HEK293 (cell line): Measurements from ENCODE around the gene NISCH.

ENCODE experiments used
- CTCF ChIA-PET: fragments of 350-600 bp; formaldehyde crosslinking; extraction: SDS; loops from one replicate; lab custom pipeline; 2021; ENCODE audit warnings: antibody characterized with exemption; lab: Yijun Ruan, JAX
- POLR2A ChIA-PET: fragments of 300-600 bp; formaldehyde crosslinking; extraction: SDS; loops from one replicate; lab custom pipeline; 2020; ENCODE audit warnings: antibody characterized with exemption, inconsistent platforms; lab: Yijun Ruan, JAX
- H3K27ac ChIP-seq: fragments of 200-500 bp; sonication (Bioruptor generic); 2 replicates; pipeline ENCODE4 v1.5.1; 2014; ENCODE audit warnings: low read depth, low read length, control low read depth, inconsistent platforms; ENCODE audit errors: extremely low read depth
- H3K36me3 ChIP-seq, 2 experiments: fragments of 200-500 bp in 1 of 2; sonication (Bioruptor generic) in 1 of 2; 1 replicate in 1 of 2; 2 replicates in 1 of 2; pipeline ENCODE4 v1.5.1; 2014 to 2017; ENCODE audit warnings: inconsistent platforms in 2 of 2, low read length in 2 of 2; ENCODE audit not compliant: control insufficient read depth in 2 of 2, insufficient read depth in 1 of 2
- H3K4me1 ChIP-seq: fragments of 200-500 bp; sonication (Bioruptor generic); 2 replicates; pipeline ENCODE4 v1.5.1; 2014; ENCODE audit warnings: mild to moderate bottlenecking, low read length, inconsistent platforms; ENCODE audit not compliant: control insufficient read depth, insufficient read depth
- H3K4me3 ChIP-seq: 2 replicates; pipeline ENCODE4 v1.5.1; 2011; ENCODE audit warnings: low read depth, mild to moderate bottlenecking, control low read depth, low read length, moderate library complexity
- H3K9me3 ChIP-seq: fragments of 200-500 bp; sonication (Bioruptor generic); 2 replicates; pipeline ENCODE4 v1.5.1; 2014; ENCODE audit warnings: low read depth, low read length, inconsistent platforms; ENCODE audit not compliant: control insufficient read depth, insufficient read depth
- EGR2 ChIP-seq: fragments of 450-650 bp; formaldehyde crosslinking; IDR thresholded peaks from 2 replicates; pipeline ENCODE4 v1.5.1; 2016; ENCODE audit warnings: low read depth, missing biosample characterization, missing genetic modification characterization
- PRDM10 ChIP-seq: fragments of 450-650 bp; formaldehyde crosslinking; IDR thresholded peaks from 2 replicates; pipeline ENCODE4 v1.5.1; 2016; ENCODE audit warnings: missing biosample characterization, missing genetic modification characterization
- SCRT1 ChIP-seq: fragments of 450-650 bp; formaldehyde crosslinking; IDR thresholded peaks from 2 replicates; pipeline ENCODE4 v1.5.1; 2016; ENCODE audit warnings: missing biosample characterization, missing genetic modification characterization, borderline replicate concordance
- WT1 ChIP-seq: fragments of 450-650 bp; formaldehyde crosslinking; IDR thresholded peaks from 2 replicates; pipeline ENCODE4 v1.5.1; 2016; ENCODE audit warnings: missing biosample characterization, missing genetic modification characterization
- ZFHX2 ChIP-seq: fragments of 450-650 bp; formaldehyde crosslinking; conservative IDR thresholded peaks from 2 replicates; pipeline ENCODE4 v1.5.1; 2016; ENCODE audit warnings: missing biosample characterization, missing genetic modification characterization
- ZFP41 ChIP-seq: fragments of 450-650 bp; formaldehyde crosslinking; IDR thresholded peaks from 2 replicates; pipeline ENCODE4 v1.5.1; 2016; ENCODE audit warnings: missing biosample characterization, missing genetic modification characterization, borderline replicate concordance
- ZNF155 ChIP-seq: fragments of 450-650 bp; formaldehyde crosslinking; IDR thresholded peaks from 2 replicates; pipeline ENCODE4 v1.5.1; 2016; ENCODE audit warnings: missing biosample characterization, missing genetic modification characterization
- ZNF157 ChIP-seq: fragments of 450-650 bp; formaldehyde crosslinking; IDR thresholded peaks from 2 replicates; pipeline ENCODE4 v1.5.1; 2016; ENCODE audit warnings: missing biosample characterization, missing genetic modification characterization
- ZNF292 ChIP-seq: fragments of 450-650 bp; formaldehyde crosslinking; IDR thresholded peaks from 2 replicates; pipeline ENCODE4 v1.5.1; 2016; ENCODE audit warnings: low read depth, missing biosample characterization, missing genetic modification characterization, borderline replicate concordance
- ZNF37A ChIP-seq: fragments of 450-650 bp; IDR thresholded peaks from 2 replicates; pipeline ENCODE4 v1.5.1; 2018; ENCODE audit warnings: missing biosample characterization, missing genetic modification characterization
- ZNF398 ChIP-seq: fragments of 450-650 bp; formaldehyde crosslinking; IDR thresholded peaks from 2 replicates; pipeline ENCODE4 v1.5.1; 2017; ENCODE audit warnings: missing biosample characterization, missing genetic modification characterization
- ZNF513 ChIP-seq: fragments of 450-650 bp; IDR thresholded peaks from 2 replicates; pipeline ENCODE4 v1.5.1; 2018; ENCODE audit warnings: missing biosample characterization, missing genetic modification characterization
- ZNF530 ChIP-seq: fragments of 450-650 bp; formaldehyde crosslinking; IDR thresholded peaks from 2 replicates; pipeline ENCODE4 v1.5.1; 2016; ENCODE audit warnings: low read depth, missing biosample characterization, missing genetic modification characterization
- ZNF585B ChIP-seq: fragments of 450-650 bp; formaldehyde crosslinking; IDR thresholded peaks from 2 replicates; pipeline ENCODE4 v1.5.1; 2016; ENCODE audit warnings: missing biosample characterization, missing genetic modification characterization
- ZNF639 ChIP-seq: fragments of 450-650 bp; formaldehyde crosslinking; IDR thresholded peaks from 2 replicates; pipeline ENCODE4 v1.5.1; 2016; ENCODE audit warnings: missing biosample characterization, missing genetic modification characterization
- ZNF76 ChIP-seq: fragments of 450-650 bp; formaldehyde crosslinking; IDR thresholded peaks from 2 replicates; pipeline ENCODE4; 2016; ENCODE audit warnings: low read depth, missing biosample characterization, missing genetic modification characterization, borderline replicate concordance
- ZNF768 ChIP-seq: fragments of 450-650 bp; formaldehyde crosslinking; IDR thresholded peaks from 2 replicates; pipeline ENCODE4 v1.5.1; 2018; ENCODE audit warnings: missing biosample characterization, mild to moderate bottlenecking, missing genetic modification characterization
- ZNF776 ChIP-seq: fragments of 450-650 bp; formaldehyde crosslinking; IDR thresholded peaks from 2 replicates; pipeline ENCODE4 v1.5.0; 2017; ENCODE audit warnings: missing biosample characterization, missing genetic modification characterization, borderline replicate concordance
- ZSCAN18 ChIP-seq: fragments of 450-650 bp; formaldehyde crosslinking; IDR thresholded peaks from 2 replicates; pipeline ENCODE4 v1.5.1; 2016; ENCODE audit warnings: missing biosample characterization, missing genetic modification characterization
- ZSCAN23 ChIP-seq: fragments of 450-650 bp; formaldehyde crosslinking; IDR thresholded peaks from 2 replicates; pipeline ENCODE4 v1.5.1; 2016; ENCODE audit warnings: missing biosample characterization, missing genetic modification characterization

Gene NISCH

GRCh38 chr3:52487050-52487787, 31.8 kb downstream of the NISCH start:
- Histone ChIP-seq H3K9me3 (no peaks in the 10 kb centered on the region), H3K36me3 (peaks cover 4 to 93% of the 10 kb centered on the region in 2 experiments; a peak in 1 of 3 replicates), H3K4me3 (no peak overlapping the region), H3K4me1 (no peaks in the 10 kb centered on the region), H3K27ac (no peak overlapping the region)
- ChIA-PET CTCF (no interaction called here), POLR2A (no interaction called here)
- TF ChIP-seq EGR2 (tag by site-specific recombination) (peak; percentile 77), SCRT1 (tag by site-specific recombination) (no peak), ZNF157 (no peak), ZNF292 (tag by site-specific recombination) (no peak), ZFHX2 (tag by site-specific recombination) (peak; percentile 48; the same call in 1 of the 2 replicates), ZNF76 (tag by site-specific recombination) (no peak), ZNF639 (tag by site-specific recombination) (no peak), ZNF513 (tag by site-specific recombination) (peak; percentile 95), ZNF530 (tag by site-specific recombination) (no peak), ZNF398 (tag by site-specific recombination) (no peak), ZNF768 (tag by site-specific recombination) (no peak), ZSCAN18 (tag by site-specific recombination) (no peak)

- H3K36me3 ChIP-seq = peaks cover 4 to 93% of the 10 kb centered on the region in 2 experiments; a peak in 1 of 3 replicates
- no peak for TF ChIP-seq ZFP41
- TF ChIP-seq ZNF155 (tag by site-specific recombination) = no peak
- no peak for TF ChIP-seq ZNF37A (tag by site-specific recombination)
- TF ChIP-seq ZNF639 (tag by site-specific recombination) = no peak
- no peak for TF ChIP-seq ZSCAN23 (tag by site-specific recombination)
- TF ChIP-seq PRDM10 (tag by site-specific recombination) = no peak
- TF ChIP-seq ZNF585B (tag by site-specific recombination) = no peak
- TF ChIP-seq ZNF776 = no peak
- no peak for TF ChIP-seq WT1 (tag by site-specific recombination)
Measured at GRCh38 chr3:52487788-52488691, 32.6 kb downstream of the NISCH start.

More at GRCh38 chr3:52487788-52488691, 32.6 kb downstream of the NISCH start:
- Histone ChIP-seq H3K4me3 (no peak overlapping the region), H3K27ac (no peak overlapping the region), H3K9me3 (no peaks in the 10 kb centered on the region), H3K4me1 (no peaks in the 10 kb centered on the region)
- CTCF ChIA-PET = no interaction called here
- POLR2A ChIA-PET = interaction anchor here (1.1 kb wide), 1 partner anchor 8 kb away, joined by 3 read pairs; no protein-coding TSS in a partner anchor
